HEK293 (cell line): ENCODE results near the gene OR6B3.

ENCODE experiments used
- CTCF ChIP-seq: fragments of 450-650 bp; formaldehyde crosslinking; IDR thresholded peaks from 2 replicates; pipeline ENCODE4 v1.5.1; 2016; ENCODE audit warnings: missing biosample characterization, missing genetic modification characterization
- HOXA7 ChIP-seq: sonication (generic); formaldehyde crosslinking; IDR thresholded peaks from 2 replicates; pipeline ENCODE4 v1.8.1; 2022; ENCODE audit warnings: missing genetic modification reagents, borderline replicate concordance
- TSHZ1 ChIP-seq: fragments of 450-650 bp; formaldehyde crosslinking; IDR thresholded peaks from 2 replicates; pipeline ENCODE4 v1.5.1; 2016; ENCODE audit warnings: missing biosample characterization, missing genetic modification characterization, borderline replicate concordance
- ZNF274 ChIP-seq, 2 experiments: fragments of 200-500 bp in 1 of 2; fragments of 450-650 bp in 1 of 2; sonication (Bioruptor generic) in 1 of 2; formaldehyde crosslinking in 1 of 2; IDR thresholded peaks; 2 replicates each; pipeline versions ENCODE4 v1.5.1 to v1.6.1; 2014 to 2016; ENCODE audit warnings: borderline replicate concordance in 1 of 2, inconsistent platforms in 1 of 2, low read length in 1 of 2, missing biosample characterization in 1 of 2, missing genetic modification characterization in 1 of 2
- ZNF488 ChIP-seq: fragments of 450-650 bp; formaldehyde crosslinking; IDR thresholded peaks from 2 replicates; pipeline ENCODE4 v1.5.1; 2016; ENCODE audit warnings: missing biosample characterization, missing genetic modification characterization
- ZNF548 ChIP-seq: fragments of 450-650 bp; formaldehyde crosslinking; IDR thresholded peaks from 2 replicates; pipeline ENCODE4 v1.5.1; 2016; ENCODE audit warnings: missing biosample characterization, missing genetic modification characterization
- ZNF629 ChIP-seq: fragments of 450-650 bp; formaldehyde crosslinking; IDR thresholded peaks from 2 replicates; pipeline ENCODE4 v1.5.1; 2017; ENCODE audit warnings: missing biosample characterization, missing genetic modification characterization
- ZNF777 ChIP-seq: fragments of 450-650 bp; formaldehyde crosslinking; IDR thresholded peaks from 2 replicates; pipeline ENCODE4 v1.5.1; 2017; ENCODE audit warnings: missing biosample characterization, missing genetic modification characterization, borderline replicate concordance

- no peak for TF ChIP-seq ZNF548 (tag by site-specific recombination)
- TF ChIP-seq ZNF629 (tag by site-specific recombination), result no peak
- TF ChIP-seq ZNF488 (tag by site-specific recombination), result no peak
- TF ChIP-seq CTCF, result peak; percentile 60; the same call in 1 of the 2 replicates
- TF ChIP-seq ZNF777, result no peak
- no peak for TF ChIP-seq TSHZ1 (tag by site-specific recombination)
- no peak for TF ChIP-seq HOXA7
- TF ChIP-seq ZNF274 (IDR thresholded peaks at IDR 0.05; ENCODE audit: low read length), result no peak
- no peak for TF ChIP-seq ZNF274 (tag by site-specific recombination; IDR thresholded peaks at IDR 0.05; ENCODE audit: borderline replicate concordance)
Measured at GRCh38 chr2:240021488-240022104, 31.7 kb downstream of the OR6B3 start.
